Esophagus squamous epithelium (tissue), 5 donors: ENCODE measurements around the gene KIAA0232. TPM values are rescaled to one million over a fixed set of nuclear protein-coding genes. Genes with fewer than 3 reads are reported as not detected.

Experiments
- DNase-seq: peaks from one replicate; lab custom pipeline; 2025; lab: John Stamatoyannopoulos, UW
- H3K27ac ChIP-seq, 4 donors: fragments of 200-600 bp; sonication (generic); one replicate each; pipeline ENCODE4 v1.5.1; 2016 to 2019; ENCODE audit warnings: mild to moderate bottlenecking in 1 of 4
- H3K27me3 ChIP-seq, 4 donors: fragments of 200-600 bp; sonication (generic); 1 replicate in 3 of 4; 2 replicates in 1 of 4; pipeline versions ENCODE4 v1.5.1 to v1.6.0; 2017 to 2021; ENCODE audit warnings: antibody characterized with exemption in 1 of 4
- H3K36me3 ChIP-seq, 3 donors: fragments of 200-600 bp; sonication (generic); one replicate each; pipeline ENCODE4 v1.5.1; 2016 to 2019
- H3K4me1 ChIP-seq, 3 donors: fragments of 200-600 bp; sonication (generic); one replicate each; pipeline ENCODE4 v1.5.1; 2017 to 2019
- H3K4me3 ChIP-seq, 4 donors: fragments of 200-600 bp; sonication (generic); 1 replicate in 3 of 4; 2 replicates in 1 of 4; pipeline ENCODE4 v1.5.1; 2016 to 2019; ENCODE audit warnings: mild to moderate bottlenecking in 2 of 4, moderate library complexity in 1 of 4
- H3K9me3 ChIP-seq, 3 donors: fragments of 200-600 bp; sonication (generic); one replicate each; pipeline ENCODE4 v1.5.1; 2016 to 2019
- CTCF ChIP-seq, 6 experiments: fragments of 450-650 bp in 4 of 6; fragments of 200-600 bp in 2 of 6; sonication (generic) in 2 of 6; IDR thresholded peaks; one replicate each; pipeline ENCODE4 v1.5.1; 2016 to 2019; ENCODE audit warnings: antibody characterized with exemption in 6 of 6, mild to moderate bottlenecking in 4 of 6, moderate library complexity in 4 of 6
- POLR2A ChIP-seq, 4 donors: fragments of 450-650 bp; IDR thresholded peaks; one replicate each; pipeline ENCODE4 v1.6.1; 2017; ENCODE audit warnings: antibody characterized with exemption in 4 of 4, mild to moderate bottlenecking in 4 of 4, moderate library complexity in 3 of 4
- WGBS, 2 donors: methylation state at CpG; one replicate each; pipeline ENCODE4 v1.1.5; 2018; 5-methylcytosine and 5-hydroxymethylcytosine counted together
- intact Hi-C: fragments of 100-400 bp; cut with DNase I; formaldehyde crosslinking; loops from one replicate; pipeline ENCODE4 v1.15.0; 2022
- total RNA-seq, 4 donors: library from RNA; depleted of rRNA; stranded (reverse); fragments of >200 nt; gene quantifications; one replicate each; pipeline ENCODE4 v1.1.0, GENCODE V29; 2016
- donor health status: DM: yes; HTN: yes; CAD: no.

Gene KIAA0232
- total RNA-seq, 4 donors from 2014 or later: 19.4 to 46.8 (median 35.0) TPM

- H3K9me3 ChIP-seq: no peaks in the 10 kb centered on the region
- intact Hi-C loops: no loop called here
- peak overlapping the region in 2 of 4 donors; percentile 3 to 38 for H3K27ac ChIP-seq
- DNase-seq: no peak
- WGBS, 2 donors: 85 to 94% methylated on average over 5 of the region's 5 CpGs
- H3K4me3 ChIP-seq: no peak overlapping the region
- H3K4me1 ChIP-seq: peaks cover 6 to 49% (median 9%) of the 10 kb centered on the region in 3 donors
- H3K27me3 ChIP-seq: no peaks in the 10 kb centered on the region
- H3K36me3 ChIP-seq: peaks cover 23 to 97% (median 38%) of the 10 kb centered on the region in 3 donors
- TF ChIP-seq POLR2A (IDR thresholded peaks at IDR 0.05): no peak
- TF ChIP-seq CTCF (IDR thresholded peaks at IDR 0.05): no peak
Observed at GRCh38 chr4:6876440-6876839, 93.9 kb downstream of the KIAA0232 start.

- Histone ChIP-seq H3K36me3 (peaks cover 23 to 97% (median 42%) of the 10 kb centered on the region in 3 donors), H3K4me3 (no peak overlapping the region), H3K9me3 (no peaks in the 10 kb centered on the region), H3K27me3 (no peaks in the 10 kb centered on the region), H3K4me1 (peaks cover 6 to 49% (median 9%) of the 10 kb centered on the region in 3 donors), H3K27ac (peak overlapping the region in 1 of 4 donors; percentile 13)
- intact Hi-C loops: no loop called here
- DNase-seq: no peak
- WGBS, 2 donors: 78 to 89% methylated on average over 13 to 14 of the region's 14 CpGs
- TF ChIP-seq POLR2A (IDR thresholded peaks at IDR 0.05) (no peak), CTCF (IDR thresholded peaks at IDR 0.05) (no peak)
Observed at GRCh38 chr4:6877067-6877466, 94.5 kb downstream of the KIAA0232 start.

GRCh38 chr4:6878451-6879059 lies 96.0 kb downstream of the KIAA0232 start:
- H3K36me3 ChIP-seq: peaks cover 23 to 97% (median 36%) of the 10 kb centered on the region in 3 donors
- intact Hi-C loops: no loop called here
- no peak for DNase-seq

GRCh38 chr4:6880691-6881090 lies 98.2 kb downstream of the KIAA0232 start:
- Histone ChIP-seq H3K4me3 (no peak overlapping the region), H3K27ac (no peak overlapping the region), H3K36me3 (peaks cover 19 to 90% (median 20%) of the 10 kb centered on the region in 3 donors), H3K9me3 (no peaks in the 10 kb centered on the region), H3K27me3 (no peaks in the 10 kb centered on the region), H3K4me1 (peaks cover under 1 to 31% (median 6%) of the 10 kb centered on the region in 3 donors)
- WGBS, 2 donors: 86 to 87% methylated on average over 7 of the region's 7 CpGs
- no peak for TF ChIP-seq CTCF (IDR thresholded peaks at IDR 0.05)
- no peak for TF ChIP-seq POLR2A (IDR thresholded peaks at IDR 0.05)
- no peak for DNase-seq
- intact Hi-C loops: no loop called here

More at GRCh38 chr4:6878451-6879059, 96.0 kb downstream of the KIAA0232 start:
- H3K4me1 ChIP-seq: peaks cover 6 to 49% (median 9%) of the 10 kb centered on the region in 3 donors
- H3K4me3 ChIP-seq: no peak overlapping the region
- TF ChIP-seq POLR2A (IDR thresholded peaks at IDR 0.05) (no peak), CTCF (IDR thresholded peaks at IDR 0.05) (no peak)
- H3K27ac ChIP-seq: no peak overlapping the region
- no peaks in the 10 kb centered on the region for H3K9me3 ChIP-seq
- 66 to 78% methylated on average over 11 of the region's 11 CpGs for WGBS, 2 donors
- no peaks in the 10 kb centered on the region for H3K27me3 ChIP-seq

- WGBS, 2 donors: 93 to 98% methylated on average over 9 to 12 of the region's 16 CpGs
- intact Hi-C loops: no loop called here
- no peak for TF ChIP-seq CTCF (IDR thresholded peaks at IDR 0.05)
- TF ChIP-seq POLR2A (IDR thresholded peaks at IDR 0.05): no peak
- no peak for DNase-seq
- Histone ChIP-seq H3K4me1 (peaks cover 0 to 31% (median 5%) of the 10 kb centered on the region in 3 donors), H3K27me3 (no peaks in the 10 kb centered on the region), H3K4me3 (no peak overlapping the region), H3K9me3 (no peaks in the 10 kb centered on the region), H3K27ac (no peak overlapping the region), H3K36me3 (peaks cover 15 to 78% (median 17%) of the 10 kb centered on the region in 3 donors)
Observed at GRCh38 chr4:6881908-6882307, 99.4 kb downstream of the KIAA0232 start.
